Thymus (tissue), 11 donors: ENCODE measurements around the gene CIP2A. TPM values are rescaled to one million over a fixed set of nuclear protein-coding genes. Genes with fewer than 3 reads are reported as not detected.

ENCODE experiments used
- DNase-seq, 9 donors: peaks; one replicate each; pipeline ENCODE4 v3.0.0-alpha.2; 2013; ENCODE audit warnings: low spot score in 9 of 9, low read depth in 6 of 9, missing footprints in 1 of 9
- H3K27ac ChIP-seq, 2 donors: one replicate each; pipeline ENCODE4 v1.5.1; 2013; ENCODE audit warnings: control low read depth in 1 of 2, low read depth in 1 of 2, low read length in 1 of 2, mild to moderate bottlenecking in 1 of 2, moderate library complexity in 1 of 2
- H3K27me3 ChIP-seq, 2 donors: one replicate each; pipeline ENCODE4 v1.5.1; 2013; ENCODE audit warnings: low read length in 1 of 2; ENCODE audit not compliant: control insufficient read depth in 2 of 2, insufficient read depth in 1 of 2
- H3K36me3 ChIP-seq, 2 donors: one replicate each; pipeline ENCODE4 v1.5.1; 2013; ENCODE audit warnings: low read length in 1 of 2, mild to moderate bottlenecking in 1 of 2, moderate library complexity in 1 of 2; ENCODE audit not compliant: control insufficient read depth in 2 of 2, insufficient read depth in 2 of 2
- H3K4me1 ChIP-seq, 2 donors: one replicate each; pipeline ENCODE4 v1.5.1; 2013; ENCODE audit warnings: low read length in 2 of 2; ENCODE audit not compliant: control insufficient read depth in 2 of 2, insufficient read depth in 2 of 2
- H3K4me3 ChIP-seq, 2 donors: one replicate each; pipeline ENCODE4 v1.5.1; 2013; ENCODE audit warnings: low read length in 2 of 2, control low read depth in 1 of 2, mild to moderate bottlenecking in 1 of 2
- H3K9me3 ChIP-seq, 2 donors: one replicate each; pipeline ENCODE4 v1.5.1; 2013; ENCODE audit warnings: low read length in 1 of 2, mild to moderate bottlenecking in 1 of 2; ENCODE audit not compliant: control insufficient read depth in 2 of 2, insufficient read depth in 1 of 2
- WGBS: extraction: QIAGEN DNeasy Blood & Tissue Kit; methylation state at CpG from one replicate; pipeline ENCODE4 v1.1.7; 2013; 5-methylcytosine and 5-hydroxymethylcytosine counted together
- polyA plus RNA-seq: library from polyadenylated mRNA; stranded (reverse); fragments of 200-250 nt; gene quantifications from one replicate; pipeline ENCODE4 v1.2.3, GENCODE V29; 2013
- total RNA-seq: library from RNA; stranded (reverse); fragments of 120-200 nt; gene quantifications from one replicate; pipeline ENCODE4 v1.2.4, GENCODE V29; 2013
- donor health status: healthy.

CIP2A gene
- total and polyA plus RNA-seq, 2 donors = 2.0 to 21.4 TPM

GRCh38 chr3:108554229-108554628, 35.0 kb downstream of the CIP2A start:
- Histone ChIP-seq H3K36me3 (peaks cover 12 to 57% of the 10 kb centered on the region in 2 donors), H3K4me3 (no peak overlapping the region), H3K27me3 (no peaks in the 10 kb centered on the region), H3K27ac (no peak overlapping the region), H3K9me3 (no peaks in the 10 kb centered on the region), H3K4me1 (no peaks in the 10 kb centered on the region)
- no peak for DNase-seq

- Histone ChIP-seq H3K4me1 (no peaks in the 10 kb centered on the region), H3K4me3 (no peak overlapping the region), H3K27me3 (no peaks in the 10 kb centered on the region), H3K27ac (no peak overlapping the region), H3K9me3 (no peaks in the 10 kb centered on the region), H3K36me3 (peaks cover 6 to 43% of the 10 kb centered on the region in 2 donors)
- WGBS = 86% methylated on average over 4 of the region's 4 CpGs
- peak in 8 of 9 donors; percentile 8 to 67 (median 39) for DNase-seq
These were observed 36.7 kb downstream of the CIP2A start for GRCh38 chr3:108552267-108553159.

- over 99% methylated on average over 2 of the region's 2 CpGs for WGBS
- Histone ChIP-seq H3K27ac (no peak overlapping the region), H3K36me3 (peaks cover 0 to 24% of the 10 kb centered on the region in 2 donors), H3K27me3 (no peaks in the 10 kb centered on the region), H3K9me3 (no peaks in the 10 kb centered on the region), H3K4me3 (no peak overlapping the region), H3K4me1 (no peaks in the 10 kb centered on the region)
- no peak for DNase-seq
These were observed 40.4 kb downstream of the CIP2A start for GRCh38 chr3:108548886-108549285.

GRCh38 chr3:108548304-108548703, 40.9 kb downstream of the CIP2A start:
- Histone ChIP-seq H3K36me3 (peaks cover 4 to 28% of the 10 kb centered on the region in 2 donors), H3K27me3 (no peaks in the 10 kb centered on the region), H3K27ac (no peak overlapping the region), H3K9me3 (no peaks in the 10 kb centered on the region), H3K4me3 (no peak overlapping the region), H3K4me1 (no peaks in the 10 kb centered on the region)
- 96% methylated on average over 1 of the region's 1 CpG for WGBS
- no peak for DNase-seq

GRCh38 chr3:108546692-108547091, 42.5 kb downstream of the CIP2A start:
- H3K9me3 ChIP-seq = no peaks in the 10 kb centered on the region
- no peaks in the 10 kb centered on the region for H3K4me1 ChIP-seq
- H3K27ac ChIP-seq = no peak overlapping the region
- no peak for DNase-seq
- no peak overlapping the region for H3K4me3 ChIP-seq
- H3K27me3 ChIP-seq = no peaks in the 10 kb centered on the region
- 87% methylated on average over 3 of the region's 3 CpGs for WGBS
- H3K36me3 ChIP-seq = peaks cover 10 to 20% of the 10 kb centered on the region in 2 donors

GRCh38 chr3:108546247-108546646, 43.0 kb downstream of the CIP2A start:
- 94% methylated on average over 1 of the region's 1 CpG for WGBS
- H3K4me3 ChIP-seq = no peak overlapping the region
- no peak overlapping the region for H3K27ac ChIP-seq
- DNase-seq = no peak
- no peaks in the 10 kb centered on the region for H3K4me1 ChIP-seq
- H3K27me3 ChIP-seq = no peaks in the 10 kb centered on the region
- H3K36me3 ChIP-seq = peaks cover 10 to 16% of the 10 kb centered on the region in 2 donors
- no peaks in the 10 kb centered on the region for H3K9me3 ChIP-seq

- no peaks in the 10 kb centered on the region for H3K27me3 ChIP-seq
- no peaks in the 10 kb centered on the region for H3K4me1 ChIP-seq
- no peak overlapping the region for H3K27ac ChIP-seq
- no peak for DNase-seq
- 79% methylated on average over 4 of the region's 4 CpGs for WGBS
- peaks cover 0 to 4% of the 10 kb centered on the region in 2 donors for H3K36me3 ChIP-seq
- H3K4me3 ChIP-seq = no peak overlapping the region
- H3K9me3 ChIP-seq = no peaks in the 10 kb centered on the region
These were observed 51.2 kb downstream of the CIP2A start for GRCh38 chr3:108538083-108538482.

GRCh38 chr3:108528459-108529252, 60.6 kb downstream of the CIP2A start:
- no peaks in the 10 kb centered on the region for H3K9me3 ChIP-seq
- H3K36me3 ChIP-seq = no peaks in the 10 kb centered on the region
- no peak overlapping the region for H3K4me3 ChIP-seq
- H3K4me1 ChIP-seq = no peaks in the 10 kb centered on the region
- 87% methylated on average over 3 of the region's 3 CpGs for WGBS
- H3K27ac ChIP-seq = no peak overlapping the region
- H3K27me3 ChIP-seq = no peaks in the 10 kb centered on the region
- no peak for DNase-seq

GRCh38 chr3:108527817-108528216, 61.4 kb downstream of the CIP2A start:
- H3K4me3 ChIP-seq = no peak overlapping the region
- 93% methylated on average over 2 of the region's 2 CpGs for WGBS
- no peak overlapping the region for H3K27ac ChIP-seq
- DNase-seq = no peak
- H3K36me3 ChIP-seq = no peaks in the 10 kb centered on the region
- H3K27me3 ChIP-seq = no peaks in the 10 kb centered on the region
- no peaks in the 10 kb centered on the region for H3K9me3 ChIP-seq
- no peaks in the 10 kb centered on the region for H3K4me1 ChIP-seq
